ENCODE data around the gene KIAA0930.
"Not testable (repeated sequence)": the region's sequence is repeated elsewhere in the genome, so short reads cannot be mapped to it uniquely, and the experiment has no call there.

Gene KIAA0930

DNA sequence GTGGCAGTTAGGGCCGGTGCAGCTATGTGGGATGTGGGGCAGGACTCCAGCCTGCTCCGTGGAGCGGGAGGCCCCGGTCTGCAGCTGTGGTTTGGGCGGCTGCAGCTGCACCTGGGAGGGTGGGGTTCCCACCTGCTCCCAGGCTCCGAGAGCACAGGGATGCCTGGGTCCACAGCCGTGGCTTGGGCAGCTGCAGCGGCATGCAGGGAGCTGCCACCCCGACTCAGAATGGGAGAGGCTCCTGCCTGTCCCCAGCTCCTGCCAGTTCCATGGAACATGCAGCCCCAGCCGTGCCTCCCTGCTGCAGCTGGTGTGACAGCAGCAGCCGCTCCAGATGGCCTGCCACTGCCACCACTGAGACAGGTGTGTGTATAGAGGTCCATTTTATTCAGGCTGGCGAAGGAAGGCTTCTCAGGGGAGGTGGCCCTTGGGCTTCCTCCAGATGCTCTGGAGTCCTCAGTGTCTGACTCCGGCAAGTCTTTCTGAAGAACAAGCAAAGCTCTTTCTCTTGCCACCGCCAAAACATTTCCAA, 22.3 kb upstream of the KIAA0930 start:
- no peak for DNase-seq (ENCODE audit: low spot score)

DNA sequence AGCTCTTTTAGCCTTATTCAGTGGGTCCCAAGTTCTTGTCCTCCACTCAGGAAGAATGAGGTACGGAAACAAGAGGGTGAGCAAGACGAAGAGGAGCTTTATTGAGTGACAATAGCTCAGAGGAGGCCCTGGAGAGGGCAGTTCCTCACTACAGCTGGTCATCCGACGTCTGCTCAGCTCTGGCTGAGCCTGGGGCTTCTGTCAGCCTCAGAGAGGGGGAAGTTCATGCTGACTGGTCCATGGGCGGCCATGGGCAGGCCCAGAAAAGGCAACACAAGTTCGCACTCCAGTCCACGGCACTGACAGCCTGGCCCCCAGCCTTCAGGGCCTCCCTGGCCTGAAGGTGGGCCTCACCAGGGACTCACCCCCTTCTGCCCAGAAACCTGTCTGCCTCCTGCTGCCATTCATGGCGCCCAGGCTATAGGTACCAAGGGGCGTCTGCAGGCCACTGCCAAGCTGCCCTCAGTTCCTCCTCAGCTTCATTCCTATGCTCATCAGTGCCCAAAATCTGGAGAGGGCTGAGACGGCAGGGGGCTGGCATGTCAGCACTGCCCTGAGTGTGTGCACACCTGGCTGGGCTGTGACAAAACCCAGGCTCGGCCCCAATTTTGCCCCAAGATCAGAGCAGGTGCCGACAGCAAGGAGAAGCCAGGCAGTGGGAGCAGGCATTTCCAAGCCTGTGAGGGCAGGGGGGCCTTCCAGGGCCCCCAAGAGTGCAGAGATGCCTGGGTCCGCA, 21.7 kb upstream of the KIAA0930 start:
- DNase-seq (ENCODE audit: low spot score) = no peak

DNA sequence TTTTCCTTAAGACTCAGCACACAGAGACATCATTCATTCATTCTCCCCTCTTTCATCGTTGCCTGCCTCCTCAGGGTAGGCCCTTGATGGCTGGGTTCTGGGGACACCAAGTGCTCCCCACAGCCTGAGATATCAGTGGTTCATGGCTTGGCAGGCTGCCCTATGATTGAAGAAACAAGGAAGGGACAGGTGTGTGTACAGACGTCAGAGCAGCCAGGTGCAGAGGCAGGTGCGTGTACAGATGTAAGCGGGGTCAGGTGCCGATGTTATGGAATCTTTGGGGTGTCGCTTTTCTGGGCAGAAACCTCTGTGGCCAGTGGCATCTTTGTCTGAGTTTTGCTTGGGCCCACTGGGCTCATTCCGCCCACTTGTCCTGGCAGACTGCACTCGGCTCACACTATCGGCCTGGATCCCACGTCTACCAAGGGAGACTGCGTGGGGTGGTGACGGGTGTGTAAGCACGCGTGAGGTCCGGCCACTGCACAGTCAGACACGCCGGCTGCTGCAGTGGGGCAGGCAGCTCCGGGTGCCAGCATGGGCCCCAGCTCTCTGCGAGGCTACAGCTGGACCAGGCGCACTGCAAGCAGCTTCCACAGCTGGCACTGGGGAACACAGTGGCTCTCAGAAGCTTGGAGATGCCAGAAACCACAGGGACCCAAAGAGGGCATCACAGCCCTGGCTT, 20.9 kb upstream of the KIAA0930 start:
- no peak for DNase-seq (ENCODE audit: low spot score)

DNA sequence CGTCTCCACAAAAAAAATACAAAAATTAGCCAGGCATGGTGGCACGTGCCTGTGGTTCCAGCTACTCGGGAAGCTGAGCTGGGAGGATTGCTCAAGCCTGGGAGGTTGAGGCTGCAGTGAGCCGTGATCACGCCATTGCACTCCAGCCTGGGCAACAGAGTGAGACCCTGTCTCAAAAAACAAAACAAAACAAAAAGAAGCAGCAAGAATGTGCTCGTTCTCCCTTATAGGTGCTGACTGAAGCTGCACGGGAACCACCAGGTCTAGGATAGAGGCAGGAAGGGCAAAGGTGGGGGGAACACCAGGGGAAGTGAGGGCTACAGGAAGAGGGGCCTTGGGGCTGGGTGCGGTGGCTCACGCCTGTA, 19.7 kb upstream of the KIAA0930 start:
- DNase-seq (ENCODE audit: low spot score) = not testable (repeated sequence)

DNA sequence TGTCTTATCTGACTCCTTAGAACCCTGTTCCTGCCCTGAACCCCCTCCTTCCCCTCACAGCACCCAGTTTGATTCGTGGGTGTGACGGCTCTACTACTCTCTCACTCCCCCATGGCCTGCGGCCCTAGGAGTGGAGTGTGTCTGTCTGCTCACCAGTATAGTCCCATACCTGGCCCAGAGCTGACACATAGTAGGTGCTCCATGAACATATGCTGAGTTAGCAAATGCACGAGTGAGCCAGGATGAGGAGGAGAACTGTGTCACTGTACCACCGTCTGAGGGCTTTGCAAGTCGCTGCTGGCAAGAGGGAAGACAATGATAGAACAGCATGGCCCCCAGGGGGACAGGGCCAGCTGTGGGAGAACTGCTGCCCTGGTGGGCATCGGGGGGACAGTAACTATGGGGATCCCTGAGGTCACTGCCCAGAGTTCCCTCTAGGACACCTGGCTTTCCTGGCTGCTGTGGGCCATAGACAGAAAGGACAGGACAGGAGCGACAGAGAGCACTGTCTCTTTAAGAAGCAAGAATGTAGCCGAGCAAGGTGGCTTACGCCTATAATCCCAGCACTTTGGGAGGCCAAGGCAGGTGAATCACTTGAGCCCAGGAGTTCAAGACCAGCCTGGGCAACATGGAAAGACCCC, 19.2 kb upstream of the KIAA0930 start:
- DNase-seq (ENCODE audit: low spot score) = no peak

DNA sequence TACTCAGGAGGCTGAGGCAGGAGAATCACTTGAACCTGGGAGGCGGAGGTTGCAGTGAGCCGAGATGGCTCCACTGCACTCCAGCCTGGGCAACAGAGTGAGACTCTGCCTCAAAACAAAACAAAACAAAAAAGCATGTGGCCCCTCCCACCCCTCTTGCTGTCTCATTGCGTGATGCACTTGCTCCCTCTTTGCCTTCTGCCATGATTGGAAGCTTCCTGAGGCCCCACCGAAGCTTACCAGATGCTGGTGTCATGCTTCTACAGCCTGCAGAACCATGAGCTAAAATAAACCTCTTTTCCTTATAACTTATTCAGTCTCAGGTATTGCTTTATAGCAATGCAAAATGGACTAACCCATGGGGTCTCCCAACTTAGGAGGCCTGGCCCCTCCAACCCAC, 17.2 kb upstream of the KIAA0930 start:
- DNase-seq (ENCODE audit: low spot score) = not testable (repeated sequence)

DNA sequence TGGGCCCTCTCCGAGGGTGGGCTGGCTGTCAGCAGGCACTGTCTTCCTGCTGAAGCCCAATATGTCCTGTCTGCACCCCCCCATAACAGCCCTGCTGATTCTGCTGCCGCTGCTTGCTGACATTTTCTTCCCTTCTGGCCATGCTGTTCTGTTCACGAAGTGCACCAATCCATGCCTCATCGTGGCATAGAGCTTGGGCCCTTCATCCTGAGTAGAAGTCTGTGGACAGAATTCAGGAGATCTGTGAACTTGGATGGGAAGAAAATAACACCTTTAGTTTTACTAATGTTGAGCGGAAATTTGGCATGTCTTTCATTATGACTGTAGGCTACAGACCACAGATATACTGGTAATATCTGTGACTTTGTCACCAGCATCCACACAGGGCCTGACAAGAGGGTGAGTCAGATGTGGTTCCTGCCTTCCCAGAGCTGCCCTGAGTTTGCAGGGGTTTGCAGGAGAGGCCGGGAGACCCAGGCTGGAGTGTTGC, 14.1 kb upstream of the KIAA0930 start:
- DNase-seq (ENCODE audit: low spot score) = peak; percentile 74

DNA sequence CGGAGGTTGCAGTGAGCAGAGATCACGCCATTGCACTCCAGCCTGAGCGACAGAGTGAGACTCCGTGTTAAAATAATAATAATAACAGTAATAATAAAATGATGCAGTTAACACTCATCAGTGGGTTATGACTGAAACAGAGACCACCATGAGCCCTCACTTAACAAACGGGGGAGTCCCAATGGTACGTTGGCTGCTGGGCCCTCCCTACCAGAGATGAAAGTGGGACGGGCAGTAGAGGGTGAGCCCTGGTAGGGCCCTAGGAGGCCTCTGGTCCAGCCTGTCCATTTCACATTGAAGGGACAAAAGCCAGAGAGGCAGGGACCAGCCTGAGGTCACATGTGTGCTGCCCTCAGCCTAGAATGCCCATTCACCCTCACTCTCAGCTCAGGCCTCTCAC, 13.7 kb upstream of the KIAA0930 start:
- no peak for DNase-seq (ENCODE audit: low spot score)

DNA sequence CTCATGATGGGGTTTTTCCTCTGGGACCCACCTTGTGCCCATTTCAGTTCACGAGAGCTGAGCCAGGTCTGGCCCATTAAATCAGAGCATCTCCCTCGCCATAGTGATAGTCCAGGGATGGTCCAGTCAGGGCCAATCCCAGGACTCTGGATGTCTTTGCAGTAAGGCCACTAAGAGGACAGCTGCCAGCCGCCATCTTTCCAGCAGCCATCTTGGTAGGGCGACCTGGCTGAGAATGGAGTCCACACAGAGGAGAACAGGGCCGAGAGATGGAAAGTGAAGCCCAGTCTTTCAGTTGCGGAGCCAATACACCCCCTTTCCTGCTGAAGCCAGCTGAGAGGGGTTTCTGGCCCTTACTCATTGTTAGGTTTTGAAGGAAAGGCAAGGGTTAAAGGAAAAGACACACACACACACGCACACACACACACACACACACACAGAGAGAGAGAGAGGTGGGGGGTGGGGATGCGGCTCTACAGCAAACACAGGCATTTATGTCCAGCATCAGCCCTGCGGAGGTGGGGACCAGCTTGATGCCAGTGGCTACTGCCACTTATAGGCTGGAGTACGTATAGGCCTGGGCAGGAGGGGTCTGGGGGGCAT, 12.4 kb upstream of the KIAA0930 start:
- no peak for DNase-seq (ENCODE audit: low spot score)

DNA sequence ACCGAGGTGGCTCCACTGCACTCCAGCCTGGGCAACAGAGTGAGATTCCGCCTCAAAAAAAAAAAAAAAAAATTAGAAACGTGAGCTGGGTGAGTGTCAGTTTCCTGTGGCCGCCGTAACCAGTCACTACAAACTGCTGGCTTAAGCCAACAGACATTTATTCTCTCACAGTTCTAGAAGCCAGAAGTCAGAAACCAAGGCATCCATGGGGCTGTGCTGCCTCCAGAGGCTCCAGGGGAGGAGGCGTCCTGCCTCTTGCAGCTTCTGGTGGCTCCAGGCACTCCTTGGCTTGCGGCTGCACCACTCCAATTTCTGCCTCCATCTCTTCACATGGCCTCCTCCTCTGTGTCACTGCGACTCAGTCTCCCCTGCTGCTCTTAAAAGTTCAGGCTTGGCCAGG, 11.1 kb upstream of the KIAA0930 start:
- DNase-seq (ENCODE audit: low spot score) = no peak

DNA sequence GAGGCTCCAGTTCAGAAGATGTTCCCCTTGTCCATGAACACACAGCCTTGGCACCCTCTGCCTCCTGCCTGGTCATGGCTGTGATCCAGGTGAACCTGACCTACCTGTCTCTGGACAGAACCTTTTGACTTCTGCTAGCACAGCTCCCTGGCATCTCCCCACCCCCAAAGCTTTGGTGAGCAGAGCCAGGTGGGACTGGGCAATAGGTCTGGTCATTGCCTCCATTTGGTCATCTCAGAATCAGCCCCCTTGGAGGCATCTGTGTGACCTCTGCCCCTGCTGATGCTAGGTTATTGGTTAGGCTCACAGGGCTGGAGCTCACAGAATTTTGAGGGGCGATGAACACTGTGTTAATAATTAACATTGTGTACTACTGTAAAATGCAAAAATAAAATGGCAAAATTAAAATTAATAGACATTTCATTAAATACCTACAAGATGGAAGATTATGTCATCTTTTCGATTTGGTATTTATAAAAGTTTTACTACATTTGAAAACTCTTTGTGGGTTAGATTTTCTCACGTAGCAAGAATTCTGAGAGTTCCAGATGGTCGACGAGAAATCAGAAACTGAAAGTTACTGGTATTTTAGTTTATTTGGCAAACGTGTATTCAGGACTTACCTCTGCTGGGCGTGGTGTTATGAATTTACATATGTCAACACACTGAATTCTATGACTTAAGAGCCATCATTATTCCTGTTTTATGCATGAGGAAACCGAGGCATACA, 8.3 kb upstream of the KIAA0930 start:
- no peak for DNase-seq (ENCODE audit: low spot score)

DNA sequence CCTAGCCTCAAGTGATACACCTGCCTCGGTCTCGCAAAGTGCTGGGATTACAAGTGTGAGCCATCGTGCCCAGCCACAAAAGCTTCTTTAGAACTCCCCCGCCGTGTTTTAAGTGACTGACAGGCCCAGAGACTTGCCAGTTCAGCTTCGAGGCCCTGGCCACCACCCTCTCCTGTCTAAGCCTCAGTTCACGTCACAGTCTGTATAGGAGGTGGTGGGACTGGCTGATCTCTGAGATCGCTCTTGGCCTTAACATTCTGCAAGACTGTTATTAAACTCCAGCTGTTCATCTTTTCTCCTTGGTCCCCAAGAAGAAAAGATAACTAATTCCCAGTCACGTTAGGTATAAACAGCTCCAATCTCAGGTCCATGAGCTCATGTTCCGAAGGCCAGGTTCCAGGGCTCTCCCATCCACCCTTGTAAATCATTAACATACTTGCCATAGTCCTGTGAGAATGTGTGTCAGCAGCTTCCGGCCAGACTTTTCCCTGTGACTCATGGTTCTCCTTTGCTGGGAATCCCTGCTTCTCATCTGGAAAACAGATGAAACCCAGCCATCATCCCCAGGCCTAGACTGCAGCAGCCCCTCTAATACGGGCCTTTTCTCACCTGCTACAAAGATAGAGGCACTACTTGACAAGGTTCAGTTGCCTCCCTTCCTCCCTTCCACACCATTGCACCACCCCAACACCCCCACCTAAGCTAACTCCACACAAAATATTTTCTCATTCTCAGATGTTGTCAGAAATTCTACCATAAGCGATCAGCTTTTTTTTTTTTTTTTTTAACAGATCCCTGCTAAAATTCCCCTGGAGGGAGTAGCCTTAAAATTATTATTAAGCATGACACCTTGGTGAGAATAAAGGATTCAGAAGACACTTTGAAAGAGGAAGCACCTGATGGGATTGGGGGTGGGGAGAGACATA, 5.6 kb upstream of the KIAA0930 start:
- no peak for DNase-seq (ENCODE audit: low spot score)

DNA sequence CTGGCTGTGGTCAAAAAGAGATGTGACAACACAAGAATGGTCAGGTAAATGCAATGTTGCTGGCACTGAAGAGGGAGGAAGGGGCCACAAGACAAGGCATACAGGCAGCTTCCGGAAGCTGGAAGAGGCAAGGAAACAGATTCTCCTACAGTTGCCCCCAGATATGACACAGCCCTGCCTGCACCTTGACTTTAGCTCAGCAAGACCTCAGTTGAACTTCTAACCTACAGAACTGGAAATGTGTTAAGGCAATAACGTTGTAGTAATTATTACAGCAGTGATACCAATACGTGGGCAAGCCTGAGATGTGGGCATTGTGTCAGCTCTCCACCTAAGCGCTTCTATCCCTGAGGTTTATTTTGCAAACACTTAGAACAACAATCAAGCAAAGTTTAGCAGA, 4.2 kb upstream of the KIAA0930 start:
- DNase-seq (ENCODE audit: low spot score) = no peak

DNA sequence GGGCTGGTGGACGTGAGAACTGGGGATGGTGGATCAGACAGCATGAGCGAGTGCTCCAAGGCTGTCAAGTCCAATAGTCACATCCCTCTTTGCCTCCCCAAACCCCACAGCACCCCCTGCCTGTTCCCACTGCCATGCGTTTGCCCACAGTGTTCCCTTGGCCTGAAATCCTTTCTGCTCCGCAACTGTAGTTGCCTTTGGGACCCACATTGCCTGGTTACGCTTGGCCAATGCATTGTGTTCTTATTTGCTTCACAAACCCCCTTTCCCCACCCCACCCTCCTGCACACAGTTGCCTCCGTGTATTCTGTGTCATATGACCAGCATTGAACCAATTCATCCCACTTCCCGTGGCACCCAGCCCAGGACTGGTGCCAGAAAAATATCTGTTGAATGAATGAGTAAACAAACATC, 2.1 kb upstream of the KIAA0930 start:
- no peak for DNase-seq (ENCODE audit: low spot score)

DNA sequence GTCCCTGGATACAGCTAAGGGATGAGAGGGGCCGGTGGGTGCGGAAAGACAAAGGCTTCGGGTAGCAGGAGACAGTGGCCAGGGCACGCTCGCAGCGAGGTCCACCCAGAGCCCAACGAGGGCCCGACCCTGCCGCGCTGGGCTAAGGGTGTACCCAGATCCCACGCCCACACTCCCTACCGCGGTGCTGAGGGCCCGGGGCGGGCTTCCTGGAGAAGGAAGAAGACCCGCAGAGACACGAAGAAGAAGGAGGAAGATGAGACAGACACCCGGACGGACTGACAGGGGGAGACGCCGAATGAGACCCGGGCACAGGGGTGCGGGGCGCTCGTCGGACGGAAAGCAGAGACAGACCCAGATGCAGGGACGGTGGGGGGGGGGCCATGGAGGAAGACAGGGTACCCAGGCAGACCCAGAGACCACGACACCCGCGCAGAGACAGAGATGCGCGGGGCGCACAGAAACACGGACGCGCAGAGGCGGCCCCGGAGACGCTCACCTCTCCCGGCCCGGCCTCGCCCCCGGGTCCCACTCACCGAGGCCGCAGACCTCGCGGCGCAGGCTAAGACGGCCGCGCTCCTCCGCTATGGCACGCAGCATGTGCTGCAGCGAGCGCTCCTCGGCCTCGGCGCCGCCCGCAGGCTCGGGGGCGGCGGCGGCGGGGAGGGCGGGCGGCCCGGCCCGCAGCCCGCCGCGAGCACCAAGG, 437 bp downstream of the KIAA0930 start:
- DNase-seq (ENCODE audit: low spot score) = no peak

DNA sequence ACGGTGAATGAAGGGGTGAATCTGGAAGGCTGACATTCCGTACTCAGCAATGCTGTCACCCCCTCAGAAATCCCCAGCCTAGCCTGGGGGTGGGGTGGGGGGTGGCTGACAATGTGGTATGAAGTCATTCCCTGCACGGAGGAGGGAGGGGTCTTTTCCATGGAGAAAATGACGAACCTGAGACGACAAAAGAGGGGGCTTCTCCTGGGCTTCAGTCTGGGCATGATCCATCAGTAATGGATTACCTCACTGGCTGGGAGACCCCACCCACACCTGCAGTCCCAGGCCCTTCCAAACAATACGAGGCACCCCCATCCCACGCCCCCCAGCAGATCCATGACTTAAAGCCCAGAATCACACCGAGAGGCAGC, 1.0 kb downstream of the KIAA0930 start:
- no peak for DNase-seq (ENCODE audit: low spot score)

DNA sequence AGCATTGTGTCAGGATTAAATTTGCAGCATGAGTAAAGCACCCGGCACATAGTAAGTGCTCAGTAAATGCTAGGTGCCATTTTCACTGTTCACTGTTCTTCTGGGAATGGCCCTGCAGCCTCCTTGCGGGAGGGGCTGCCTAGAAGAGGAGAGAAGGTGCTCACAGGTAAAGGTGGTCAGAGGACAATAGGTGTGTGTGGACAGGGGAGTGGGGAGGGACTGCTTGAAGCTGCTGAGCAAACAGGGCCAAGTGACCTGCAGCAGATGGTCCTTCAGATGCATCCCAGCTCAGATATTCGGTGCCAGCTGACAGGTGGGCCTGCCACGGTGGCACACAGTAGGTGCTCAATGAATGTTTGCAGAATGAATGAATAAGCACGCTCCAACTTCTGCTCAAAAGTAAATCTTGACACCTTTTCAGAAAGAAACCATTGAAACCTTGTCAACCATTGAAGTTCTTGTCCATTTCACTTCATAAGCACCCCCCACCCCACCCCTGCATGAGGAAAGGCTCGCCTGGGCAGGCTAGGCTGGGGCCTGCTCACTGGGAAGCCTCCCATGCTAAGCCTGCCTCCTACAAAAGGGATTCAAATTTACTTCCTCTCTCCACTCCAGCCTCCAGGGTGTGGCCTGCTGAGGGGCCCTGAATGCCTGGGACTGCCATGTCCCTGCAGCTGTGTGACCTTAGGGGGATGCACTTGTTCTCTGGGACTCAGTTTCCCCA, 1.6 kb downstream of the KIAA0930 start:
- DNase-seq (ENCODE audit: low spot score) = no peak

DNA sequence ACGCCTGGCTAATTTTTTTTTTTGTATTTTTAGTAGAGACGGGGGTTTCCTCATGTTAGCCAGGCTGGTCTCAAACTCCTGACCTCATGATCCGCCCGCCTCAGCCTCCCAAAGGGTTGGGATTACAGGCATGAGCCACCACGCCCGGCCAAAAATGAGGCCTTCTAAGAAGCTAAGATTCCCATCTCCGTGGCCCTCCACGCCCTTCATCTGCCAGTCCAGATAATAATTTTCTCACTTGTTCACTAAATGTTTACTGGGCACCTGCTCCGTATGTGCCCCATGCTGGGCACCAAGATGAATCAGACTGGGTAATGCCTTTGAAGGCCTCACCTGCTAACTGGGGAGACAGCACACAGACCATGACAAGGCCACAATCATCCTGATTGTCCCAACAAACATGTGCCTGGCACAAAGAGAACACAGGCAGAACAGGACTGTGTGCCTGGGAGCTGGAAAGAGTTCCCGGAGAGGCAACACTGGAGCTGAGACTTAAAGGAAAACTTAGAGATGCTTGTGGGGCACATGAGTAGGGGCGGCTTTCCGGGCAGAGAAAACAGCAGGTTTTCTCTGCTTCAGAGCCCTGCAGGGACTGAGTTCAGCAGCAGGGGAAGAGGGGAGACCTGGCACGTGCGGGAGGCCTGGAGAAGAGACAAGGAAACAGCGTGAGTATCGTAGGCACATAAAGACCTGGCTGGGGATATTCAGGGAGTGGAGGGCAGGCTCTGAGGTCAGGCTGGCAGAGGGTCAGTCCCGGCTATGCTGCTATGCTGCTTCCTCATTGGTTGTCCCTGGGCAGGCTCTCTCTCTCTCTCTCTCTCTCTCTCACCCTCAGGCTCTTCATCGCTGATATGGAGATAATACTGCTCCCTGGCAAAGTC, 2.4 kb downstream of the KIAA0930 start:
- no peak for DNase-seq (ENCODE audit: low spot score)
